Measurements from ENCODE around the gene CREB3L2. TPM values are rescaled to one million over a fixed set of nuclear protein-coding genes. Genes with fewer than 3 reads are reported as not detected.

The CREB3L2 gene
- total RNA-seq, 1 experiment from 2014 or later = 60.6 TPM

- no peak overlapping the region for H3K27ac Mint-ChIP-seq
- H3K9me3 Mint-ChIP-seq = peaks cover 6% of the 10 kb centered on the region
- POLR2A ChIA-PET = no interaction called here
- no peaks in the 10 kb centered on the region for H3K27me3 Mint-ChIP-seq (ENCODE audit: low read depth)
- no peak for TF ChIP-seq CREB1 (CRISPR knock-in tag; IDR thresholded peaks at IDR 0.05)
- TF ChIP-seq ZNF263 (CRISPR knock-in tag; IDR thresholded peaks at IDR 0.05; ENCODE audit: low read depth) = no peak
- no peak for TF ChIP-seq E2F5 (CRISPR knock-in tag; IDR thresholded peaks at IDR 0.05)
- TF ChIP-seq ZNF671 (CRISPR knock-in tag; IDR thresholded peaks at IDR 0.05) = no peak
- no peak for TF ChIP-seq ZNF138 (CRISPR knock-in tag; conservative IDR thresholded peaks at IDR 0.05)
- TF ChIP-seq NR1H2 (CRISPR knock-in tag; IDR thresholded peaks at IDR 0.05) = no peak
- TF ChIP-seq OVOL2 (CRISPR knock-in tag; IDR thresholded peaks at IDR 0.05; ENCODE audit: borderline replicate concordance) = no peak
- TF ChIP-seq ZMAT4 (CRISPR knock-in tag; IDR thresholded peaks at IDR 0.05) = no peak
- no peak for TF ChIP-seq MXD4 (CRISPR knock-in tag; IDR thresholded peaks at IDR 0.05; ENCODE audit: borderline replicate concordance)
- TF ChIP-seq CBFB (CRISPR knock-in tag; IDR thresholded peaks at IDR 0.05; ENCODE audit: low read depth) = no peak
- TF ChIP-seq ZNF232 (CRISPR knock-in tag; IDR thresholded peaks at IDR 0.05) = no peak
- TF ChIP-seq TCF7 (CRISPR knock-in tag; IDR thresholded peaks at IDR 0.05; ENCODE audit: low read depth) = no peak
- no peak for TF ChIP-seq RORB (CRISPR knock-in tag; IDR thresholded peaks at IDR 0.05)
- TF ChIP-seq ETV6 (CRISPR knock-in tag; IDR thresholded peaks at IDR 0.05) = no peak
- CTCF ChIA-PET = no interaction called here
- ATAC-seq (no peak), DNase-seq (ENCODE audit: low spot score) (no peak)
- H3K4me3 Mint-ChIP-seq = no peak overlapping the region
- peaks cover 2% of the 10 kb centered on the region; the same call in 1 of the 2 replicates for H3K36me3 Mint-ChIP-seq
- peaks cover 14% of the 10 kb centered on the region for H3K4me1 Mint-ChIP-seq
Measured at GRCh38 chr7:137825489-137825888, 176.4 kb downstream of the CREB3L2 start.

Other genes with a start within 250 kb of the CREB3L2 start
- gene DGKI, start 155.1 kb downstream of the CREB3L2 start, total RNA-seq (2021) = 0.30 to 0.79 TPM (median 0.46 TPM) in 3 replicates
- 0.14 to 0.24 TPM (median 0.18 TPM) in 3 replicates for gene AKR1D1, start 74.4 kb upstream of the CREB3L2 start, total RNA-seq (2021)